Stimulated activated naive CD4-positive, alpha-beta T cell treated with Interleukin-2 at 50 U/mL for 16 hours (primary cell): ENCODE measurements around the gene TBX18.

Experiments
- DNase-seq: peaks from one replicate; lab custom pipeline; 2025; lab: John Stamatoyannopoulos, UW

Gene TBX18

GRCh38 chr6:84669945-84670344 is 94.5 kb downstream of the TBX18 start:
- no peak for DNase-seq

DNA sequence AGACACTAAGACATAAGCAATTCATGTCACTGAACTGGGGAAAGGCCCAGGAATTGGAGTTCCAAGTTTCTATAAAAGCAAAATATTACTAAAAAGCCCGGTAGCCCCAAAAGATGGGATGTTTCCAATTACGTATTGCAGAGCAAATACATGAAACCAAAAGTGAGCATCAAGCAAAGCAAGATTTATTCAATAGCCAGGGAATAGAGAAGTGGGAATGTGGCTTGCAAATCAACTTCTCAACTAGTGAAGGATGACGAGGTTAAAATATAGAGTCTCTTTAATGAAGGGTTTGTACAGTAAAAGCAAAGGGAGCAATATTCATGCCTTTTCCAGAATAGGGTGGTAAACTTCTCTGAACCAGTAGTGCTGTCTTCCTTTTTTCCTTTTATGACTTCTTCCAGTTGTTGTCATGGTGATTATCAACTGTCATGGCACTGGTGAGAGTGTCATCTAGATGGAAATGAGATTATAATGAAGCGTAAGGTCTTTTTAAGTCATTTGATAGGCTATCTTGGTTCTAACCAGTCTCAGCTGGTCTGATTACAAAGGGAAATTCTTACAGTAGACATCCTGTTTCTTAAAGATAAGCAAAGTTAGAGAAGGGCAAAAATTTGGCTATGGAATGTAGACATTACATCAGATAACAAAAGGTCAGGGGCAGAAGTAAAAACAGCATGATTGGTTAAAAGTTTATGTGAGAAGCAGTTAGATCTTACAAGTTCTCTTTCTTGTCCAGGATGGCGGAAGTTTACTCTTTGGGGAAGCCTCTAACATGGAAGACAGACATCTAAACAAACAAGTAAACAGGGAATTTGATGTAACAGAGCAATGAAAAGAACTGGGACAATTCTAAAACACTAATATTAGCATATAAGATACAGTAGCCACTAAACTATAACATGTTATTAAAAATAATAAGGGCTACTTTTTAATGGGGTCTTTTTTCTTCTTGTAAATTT is 96.9 kb downstream of the TBX18 start:
- DNase-seq: no peak

- no peak for DNase-seq
Measured at GRCh38 chr6:84665401-84665800, 99.0 kb downstream of the TBX18 start.

GRCh38 chr6:84663866-84664265 is 100.5 kb downstream of the TBX18 start:
- DNase-seq: no peak

DNA sequence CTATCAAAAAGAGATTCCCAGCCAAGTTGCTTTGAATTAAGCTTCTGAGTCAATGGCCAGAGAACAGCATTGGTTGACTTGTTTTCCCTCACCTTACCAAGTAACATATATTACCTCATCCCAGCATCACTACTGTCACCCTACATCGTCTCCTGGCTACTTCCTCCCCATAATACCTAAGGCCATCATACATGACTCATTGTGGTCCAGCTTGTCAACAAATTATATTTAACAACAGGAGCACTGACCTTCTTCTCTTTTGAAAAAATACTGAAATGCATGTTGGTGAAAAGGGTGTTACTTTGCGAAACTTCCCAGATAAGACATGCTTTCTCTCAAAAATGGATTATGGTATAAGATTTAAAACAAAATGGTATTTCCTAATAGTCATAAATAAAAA is 106.9 kb downstream of the TBX18 start:
- no peak for DNase-seq

- no peak for DNase-seq
Measured at GRCh38 chr6:84657025-84657424, 107.4 kb downstream of the TBX18 start.

- no peak for DNase-seq
Measured at GRCh38 chr6:84653027-84653551, 111.3 kb downstream of the TBX18 start.

GRCh38 chr6:84652356-84653026 is 111.9 kb downstream of the TBX18 start:
- DNase-seq: no peak

GRCh38 chr6:84651583-84651982 is 112.8 kb downstream of the TBX18 start:
- no peak for DNase-seq

- no peak for DNase-seq
Measured at GRCh38 chr6:84648444-84648843, 116.0 kb downstream of the TBX18 start.

DNA sequence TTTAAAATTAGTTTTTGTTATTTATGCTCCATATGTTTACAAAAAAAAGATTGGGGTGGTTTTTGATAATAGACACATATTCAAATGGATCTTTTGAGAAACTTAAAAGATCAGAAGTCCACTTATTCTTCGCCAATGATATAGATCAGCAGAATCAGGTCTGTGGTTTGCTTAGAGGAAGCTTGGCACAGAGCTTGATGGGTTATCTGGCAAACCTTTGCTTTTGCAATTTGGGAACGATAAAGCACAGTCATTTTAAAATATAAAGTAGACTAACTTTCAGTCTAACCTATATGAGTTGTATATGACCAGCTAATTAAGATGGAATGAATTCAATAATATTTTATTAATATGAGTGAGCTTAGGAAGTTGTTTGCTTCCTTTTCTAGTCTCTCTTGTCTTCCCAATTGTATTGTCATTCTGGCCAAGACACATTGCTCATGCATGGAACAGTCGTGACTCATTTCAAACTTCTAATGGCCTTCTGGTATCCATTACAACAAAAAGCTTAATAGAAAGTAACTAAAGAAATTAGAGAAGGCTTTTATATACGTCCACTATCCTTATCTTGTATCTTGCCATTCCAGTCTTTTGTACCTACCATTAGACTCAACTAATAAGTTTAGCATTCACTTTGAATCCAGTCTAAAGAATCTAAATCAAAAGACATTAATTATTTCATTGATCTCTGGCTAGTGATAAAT is 118.7 kb downstream of the TBX18 start:
- no peak for DNase-seq

GRCh38 chr6:84645000-84645399 is 119.4 kb downstream of the TBX18 start:
- DNase-seq: no peak

GRCh38 chr6:84643778-84644177 is 120.6 kb downstream of the TBX18 start:
- no peak for DNase-seq

DNA sequence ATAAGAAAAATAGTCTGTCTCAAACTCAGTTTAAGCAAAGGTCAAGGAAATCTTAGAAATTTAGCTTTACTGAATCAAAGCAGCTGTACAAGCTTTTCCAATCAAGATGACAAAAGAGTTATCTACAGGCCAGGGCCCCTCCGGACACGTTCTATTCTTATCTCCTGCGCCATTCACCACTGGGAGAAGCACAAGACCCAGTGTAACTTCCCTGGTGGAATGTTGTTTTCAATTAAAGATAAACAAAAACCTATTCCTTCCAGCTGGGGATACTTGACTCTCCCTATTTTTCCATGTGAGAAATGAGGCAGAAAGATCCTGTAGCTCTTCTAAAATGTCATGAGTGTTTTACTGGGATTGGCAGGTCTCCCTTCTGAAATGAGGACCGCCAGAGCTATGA is 123.3 kb downstream of the TBX18 start:
- DNase-seq: no peak

GRCh38 chr6:84639396-84639795 is 125.0 kb downstream of the TBX18 start:
- no peak for DNase-seq

GRCh38 chr6:84638286-84638685 is 126.1 kb downstream of the TBX18 start:
- DNase-seq: no peak
